Transverse colon (tissue), 4 donors: ENCODE results near the gene ATP8B2.

Experiments used
- CTCF ChIP-seq, 5 experiments: fragments of 200-600 bp in 3 of 5; fragments of 450-650 bp in 2 of 5; sonication (generic) in 3 of 5; IDR thresholded peaks; 1 replicate in 2 of 5; 2 replicates in 3 of 5; pipeline ENCODE4 v1.5.1; 2016 to 2017; ENCODE audit warnings: antibody characterized with exemption in 5 of 5, inconsistent platforms in 3 of 5, mild to moderate bottlenecking in 2 of 5, moderate library complexity in 1 of 5
- EP300 ChIP-seq: sonication (generic); formaldehyde crosslinking; IDR thresholded peaks from one replicate; pipeline ENCODE4 v1.6.1; 2017; ENCODE audit warnings: antibody characterized with exemption, low read depth
- POLR2A ChIP-seq: fragments of 450-650 bp; IDR thresholded peaks from one replicate; pipeline ENCODE4 v1.6.1; 2016; ENCODE audit warnings: antibody characterized with exemption, mild to moderate bottlenecking, moderate library complexity
- POLR2AphosphoS5 ChIP-seq, 3 donors: sonication (generic); formaldehyde crosslinking; IDR thresholded peaks; one replicate each; pipeline ENCODE4 v1.6.1; 2016; ENCODE audit warnings: antibody characterized with exemption in 3 of 3

GRCh38 chr1:154391086-154391770 is 65.9 kb downstream of the ATP8B2 start:
- TF ChIP-seq CTCF (IDR thresholded peaks at IDR 0.05), result no peak
- no peak for TF ChIP-seq POLR2A
- TF ChIP-seq EP300, result no peak
- TF ChIP-seq POLR2AphosphoS5 (IDR thresholded peaks at IDR 0.05), result no peak
